SU-DHL-6 (cell line): ENCODE results near the gene DOK6.

Source experiments
- H2AFZ ChIP-seq: fragments of 200-600 bp; sonication (generic); 2 replicates; pipeline ENCODE4 v1.6.1; 2014; ENCODE audit warnings: low read depth, mild to moderate bottlenecking, moderate library complexity, mixed read lengths, antibody characterized with exemption, low read length; ENCODE audit not compliant: severe bottlenecking
- H3F3A ChIP-seq: fragments of 200-600 bp; shearing (Covaris generic); 2 replicates; pipeline ENCODE4 v1.6.0; 2016; ENCODE audit warnings: antibody characterized with exemption, mild to moderate bottlenecking; ENCODE audit not compliant: insufficient read depth
- H3K27ac ChIP-seq: fragments of 200-600 bp; sonication (generic); 2 replicates; pipeline ENCODE4 v1.5.1; 2016; ENCODE audit warnings: low read depth, mild to moderate bottlenecking, low read length, moderate library complexity, mixed read lengths
- H3K27me3 ChIP-seq: fragments of 200-600 bp; sonication (generic), shearing (Covaris generic); 2 replicates; pipeline ENCODE4 v1.6.0; 2014; ENCODE audit warnings: mild to moderate bottlenecking, low read length
- H3K36me3 ChIP-seq: fragments of 200-600 bp; sonication (generic); 2 replicates; pipeline ENCODE4 v1.6.1; 2014; ENCODE audit warnings: mild to moderate bottlenecking, low read length, mixed read lengths
- H3K4me2 ChIP-seq: fragments of 300-600, 200-600 bp; shearing (Covaris generic), sonication (generic); 2 replicates; pipeline ENCODE4 v1.6.0; 2014; ENCODE audit warnings: low read length, low read depth, mild to moderate bottlenecking; ENCODE audit not compliant: poor library complexity, severe bottlenecking
- H3K4me3 ChIP-seq: fragments of 200-600 bp; sonication (generic); 2 replicates; pipeline ENCODE4 v1.5.1; 2014; ENCODE audit warnings: antibody characterized with exemption, low read length, mild to moderate bottlenecking, mixed read lengths; ENCODE audit not compliant: insufficient read depth, poor library complexity, severe bottlenecking
- H3K79me2 ChIP-seq: fragments of 200-600 bp; sonication (generic); 2 replicates; pipeline ENCODE4 v1.6.1; 2014; ENCODE audit warnings: mild to moderate bottlenecking, low read length, moderate library complexity; ENCODE audit not compliant: insufficient read depth
- H3K9ac ChIP-seq: fragments of 200-600 bp; sonication (generic); 2 replicates; pipeline ENCODE4 v1.7.0; 2014; ENCODE audit warnings: mild to moderate bottlenecking, low read length
- H3K9me2 ChIP-seq: fragments of 200-600 bp; sonication (generic); replicated peaks from 2 replicates; pipeline ENCODE4 v1.6.1; 2014; ENCODE audit warnings: low read length; ENCODE audit not compliant: insufficient read depth
- H3K9me3 ChIP-seq: fragments of 200-600 bp; sonication (generic); 2 replicates; pipeline ENCODE4 v1.6.1; 2014; ENCODE audit warnings: low read length, mixed read lengths; ENCODE audit not compliant: insufficient read depth
- H4K20me1 ChIP-seq: fragments of 200-600 bp; sonication (generic); 2 replicates; pipeline ENCODE4 v1.6.1; 2014; ENCODE audit warnings: low read depth, mild to moderate bottlenecking, antibody characterized with exemption, low read length, moderate library complexity, mixed read lengths
- CTCF ChIP-seq: fragments of 200-600 bp; sonication (generic); IDR thresholded peaks from one replicate; pipeline ENCODE4 v1.5.1; 2017; ENCODE audit warnings: antibody characterized with exemption, mild to moderate bottlenecking, low read length, moderate library complexity; ENCODE audit not compliant: insufficient read depth, poor library complexity, severe bottlenecking
- EZH2phosphoT487 ChIP-seq: fragments of 200-600 bp; sonication (generic), shearing (Covaris generic); conservative IDR thresholded peaks from 2 replicates; pipeline ENCODE4 v1.6.1; 2018; ENCODE audit warnings: mild to moderate bottlenecking, antibody characterized with exemption, low read length, moderate library complexity, mixed read lengths

Gene DOK6

GRCh38 chr18:69367104-69367503 is 33.6 kb upstream of the DOK6 start:
- H3K4me3 ChIP-seq = no peak overlapping the region
- no peaks in the 10 kb centered on the region for H3K9me3 ChIP-seq
- H3K9ac ChIP-seq = no peak overlapping the region
- no peak overlapping the region for H3K27ac ChIP-seq
- TF ChIP-seq CTCF = no peak
- no peak for TF ChIP-seq EZH2phosphoT487
- H3F3A ChIP-seq = no peaks in the 10 kb centered on the region
- no peaks in the 10 kb centered on the region for H3K36me3 ChIP-seq
- H3K27me3 ChIP-seq = no peaks in the 10 kb centered on the region
- H3K9me2 ChIP-seq = no peaks in the 10 kb centered on the region
- H4K20me1 ChIP-seq = no peaks in the 10 kb centered on the region
- no peaks in the 10 kb centered on the region for H3K79me2 ChIP-seq
- no peak overlapping the region for H3K4me2 ChIP-seq
- no peak overlapping the region for H2AFZ ChIP-seq

GRCh38 chr18:69371729-69372128 is 29.0 kb upstream of the DOK6 start:
- no peaks in the 10 kb centered on the region for H3K9me3 ChIP-seq
- no peaks in the 10 kb centered on the region for H3K9me2 ChIP-seq
- H3K79me2 ChIP-seq = no peaks in the 10 kb centered on the region
- no peaks in the 10 kb centered on the region for H3K27me3 ChIP-seq
- H3F3A ChIP-seq = no peaks in the 10 kb centered on the region
- H3K27ac ChIP-seq = no peak overlapping the region
- TF ChIP-seq CTCF = no peak
- TF ChIP-seq EZH2phosphoT487 = no peak
- no peak overlapping the region for H3K9ac ChIP-seq
- H3K4me2 ChIP-seq = no peak overlapping the region
- H2AFZ ChIP-seq = no peak overlapping the region
- no peak overlapping the region for H3K4me3 ChIP-seq
- no peaks in the 10 kb centered on the region for H3K36me3 ChIP-seq
- no peaks in the 10 kb centered on the region for H4K20me1 ChIP-seq

- Histone ChIP-seq H3F3A (no peaks in the 10 kb centered on the region), H3K4me3 (no peak overlapping the region), H3K79me2 (no peaks in the 10 kb centered on the region), H3K36me3 (no peaks in the 10 kb centered on the region), H3K27ac (no peak overlapping the region), H3K27me3 (no peaks in the 10 kb centered on the region), H3K9me2 (no peaks in the 10 kb centered on the region), H4K20me1 (no peaks in the 10 kb centered on the region), H3K9me3 (no peaks in the 10 kb centered on the region), H2AFZ (no peak overlapping the region), H3K9ac (no peak overlapping the region), H3K4me2 (no peak overlapping the region)
- TF ChIP-seq EZH2phosphoT487 (no peak), CTCF (no peak)
Measured at GRCh38 chr18:69380324-69380723, 20.4 kb upstream of the DOK6 start.

- Histone ChIP-seq H3K36me3 (no peaks in the 10 kb centered on the region), H3K27ac (no peak overlapping the region), H3F3A (no peaks in the 10 kb centered on the region), H4K20me1 (no peaks in the 10 kb centered on the region), H3K9ac (no peak overlapping the region), H3K9me3 (no peaks in the 10 kb centered on the region), H3K4me3 (no peak overlapping the region), H2AFZ (no peak overlapping the region), H3K4me2 (no peak overlapping the region), H3K9me2 (no peaks in the 10 kb centered on the region), H3K27me3 (no peaks in the 10 kb centered on the region), H3K79me2 (no peaks in the 10 kb centered on the region)
- TF ChIP-seq EZH2phosphoT487 = no peak
- no peak for TF ChIP-seq CTCF
Measured at GRCh38 chr18:69383186-69383585, 17.5 kb upstream of the DOK6 start.
